T-cell (primary cell): ENCODE results near the gene CXCR5. TPM values are rescaled to one million over a fixed set of nuclear protein-coding genes. Genes with fewer than 3 reads are reported as not detected.

Experiments
- ATAC-seq, 4 experiments: fragments of 200-7000 bp in 3 of 4; fragments of 150-1000 bp in 1 of 4; cut with Tn5 transposase; replicated peaks in 1 of 4; 1 replicate in 3 of 4; 2 replicates in 1 of 4; pipeline ENCODE4 v1.10.0; 2021; ENCODE audit warnings: moderate library complexity in 3 of 4, mild to moderate bottlenecking in 2 of 4, moderate number of reproducible peaks in 1 of 4
- CTCF ChIA-PET, 2 donors: fragments of 300-600 bp; sonication (Branson Sonifier 250); formaldehyde crosslinking; loops; one replicate each; lab custom pipeline; 2022; ENCODE audit warnings: antibody characterized with exemption in 2 of 2; lab: Charles Lee
- POLR2A ChIA-PET, 2 donors: fragments of 300-600 bp; sonication (Branson Sonifier 250); formaldehyde crosslinking; loops; one replicate each; lab custom pipeline; 2022; ENCODE audit warnings: antibody characterized with exemption in 2 of 2; lab: Charles Lee
- DNase-seq, 35 experiments: peaks; one replicate each; pipeline versions ENCODE4 v3.0.0 to v3.0.0-alpha.2; 2013 to 2023
- H3K27ac ChIP-seq: one replicate; pipeline ENCODE4 v1.5.1; 2013; ENCODE audit warnings: low read length
- H3K27me3 ChIP-seq, 2 experiments: replicated peaks in 1 of 2; 1 replicate in 1 of 2; 2 replicates in 1 of 2; pipeline versions ENCODE4 v1.6.1 to v1.7.0; 2013; ENCODE audit warnings: low read length in 1 of 2, mixed read lengths in 1 of 2; ENCODE audit not compliant: control insufficient read depth in 2 of 2, insufficient read depth in 2 of 2; ENCODE audit errors: extremely low read depth in 1 of 2
- H3K36me3 ChIP-seq, 2 donors: 1 replicate in 1 of 2; 2 replicates in 1 of 2; pipeline versions ENCODE4 v1.6.1 to v1.7.0; 2013; ENCODE audit warnings: low read length in 1 of 2; ENCODE audit not compliant: control insufficient read depth in 2 of 2, insufficient read depth in 1 of 2; ENCODE audit errors: extremely low read depth in 1 of 2
- H3K4me1 ChIP-seq, 2 experiments: 1 replicate in 1 of 2; 2 replicates in 1 of 2; pipeline versions ENCODE4 v1.6.1 to v1.7.0; 2013; ENCODE audit warnings: low read length in 2 of 2, mixed read lengths in 1 of 2; ENCODE audit not compliant: insufficient read depth in 2 of 2, control insufficient read depth in 1 of 2; ENCODE audit errors: extremely low read depth in 1 of 2
- H3K4me3 ChIP-seq, 2 donors: 1 replicate in 1 of 2; 2 replicates in 1 of 2; pipeline versions ENCODE4 v1.5.1 to v1.7.0; 2013; ENCODE audit warnings: mild to moderate bottlenecking in 2 of 2, low read length in 1 of 2, moderate library complexity in 1 of 2; ENCODE audit not compliant: control insufficient read depth in 1 of 2; ENCODE audit errors: extremely low read depth in 1 of 2
- H3K9me3 ChIP-seq: 2 replicates; pipeline ENCODE4 v1.7.0; 2013
- H3K27ac Mint-ChIP-seq, 2 donors: one replicate each; pipeline ENCODE4 v1.8.0; 2020 to 2021; ENCODE audit warnings: mild to moderate bottlenecking in 2 of 2, mixed read lengths in 2 of 2
- H3K27me3 Mint-ChIP-seq, 2 donors: one replicate each; pipeline ENCODE4 v1.8.0; 2021 to 2022; ENCODE audit warnings: mixed read lengths in 2 of 2
- H3K36me3 Mint-ChIP-seq: one replicate; pipeline ENCODE4 v1.8.0; 2021; ENCODE audit warnings: mixed read lengths
- H3K4me1 Mint-ChIP-seq, 3 donors: one replicate each; pipeline ENCODE4 v1.8.0; 2020 to 2022; ENCODE audit warnings: mixed read lengths in 3 of 3, mild to moderate bottlenecking in 1 of 3
- H3K4me3 Mint-ChIP-seq, 3 donors: one replicate each; pipeline ENCODE4 v1.8.0; 2020 to 2022; ENCODE audit warnings: mild to moderate bottlenecking in 3 of 3, mixed read lengths in 3 of 3, moderate library complexity in 3 of 3
- H3K9me3 Mint-ChIP-seq, 3 donors: one replicate each; pipeline ENCODE4 v1.8.0; 2020 to 2022; ENCODE audit warnings: mixed read lengths in 3 of 3
- WGBS: methylation state at CpG from one replicate; pipeline ENCODE4 v1.1.5; 2013; ENCODE audit warnings: missing lambda C conversion rate; ENCODE audit not compliant: insufficient coverage; 5-methylcytosine and 5-hydroxymethylcytosine counted together
- total RNA-seq, 35 experiments: library from RNA in 6 of 35; stranded (reverse) in 6 of 35; fragments of 120-200 nt in 1 of 35; gene quantifications; one replicate each; pipeline versions ENCODE4 v1.2.1 to v1.2.4 and lab custom pipeline; 2013 to 2026

CXCR5 gene
- total RNA-seq, 5 donors from 2014 or later (not counting 1 experiment from before 2014, with no cell fraction given) = 4.7 to 10.6 (median 6.3) TPM

- peaks cover 10% of the 10 kb centered on the region for H3K36me3 Mint-ChIP-seq
- peaks cover 40 to 100% of the 10 kb centered on the region in 2 experiments for H3K4me1 ChIP-seq
- ChIA-PET CTCF (interaction anchor here in 1 of 2 donors (0.7 to 2.0 kb wide), 5 partner anchors 16 to 105 kb away, joined by 3 to 11 read pairs (median 3); partner anchors contain the start of gene BCL9L), POLR2A (interaction anchor here (0.5 to 1.6 kb wide), 6 partner anchors 9 to 37 kb away, joined by 3 to 9 read pairs (median 7); no protein-coding TSS in a partner anchor)
- H3K4me1 Mint-ChIP-seq = peaks cover 96 to 99% (median 98%) of the 10 kb centered on the region in 3 donors
- no peaks in the 10 kb centered on the region for H3K27me3 ChIP-seq
- H3K4me3 ChIP-seq = peak overlapping the region in 1 of 2 donors; percentile 4
- peak overlapping the region; percentile 64 for H3K27ac ChIP-seq
- peak; percentile 14 to 44 (median 32) for ATAC-seq
- H3K4me3 Mint-ChIP-seq = peak overlapping the region; percentile 65 to 88 (median 68)
- WGBS = 50% methylated on average over 2 of the region's 8 CpGs
- H3K9me3 Mint-ChIP-seq = peaks cover 0 to 7% (median 0%) of the 10 kb centered on the region in 3 donors
- DNase-seq = peak in 3 of 35 experiments; percentile 33 to 52 (median 45)
- H3K27ac Mint-ChIP-seq = peak overlapping the region; percentile 97 to 99
- no peaks in the 10 kb centered on the region for H3K27me3 Mint-ChIP-seq
- no peaks in the 10 kb centered on the region for H3K9me3 ChIP-seq
- peaks cover 0 to 20% of the 10 kb centered on the region in 2 donors for H3K36me3 ChIP-seq
These were observed 9.3 kb downstream of the CXCR5 start for GRCh38 chr11:118892964-118893363.

- Mint-ChIP-seq H3K9me3 (peaks cover 0 to 7% (median 0%) of the 10 kb centered on the region in 3 donors), H3K4me1 (peaks cover 89 to 94% (median 94%) of the 10 kb centered on the region in 3 donors), H3K36me3 (peaks cover 12% of the 10 kb centered on the region), H3K4me3 (peak overlapping the region in 1 of 3 donors; percentile 88), H3K27me3 (no peaks in the 10 kb centered on the region), H3K27ac (peak overlapping the region; percentile 97 to 99)
- CTCF ChIA-PET = interaction anchor here in 1 of 2 donors (1.0 to 2.0 kb wide), 2 partner anchors 24 to 106 kb away, joined by 3 to 11 read pairs; no protein-coding TSS in a partner anchor
- H3K9me3 ChIP-seq = no peaks in the 10 kb centered on the region
- DNase-seq (no peak), ATAC-seq (no peak)
- WGBS = 94% methylated on average over 22 of the region's 22 CpGs
- POLR2A ChIA-PET = interaction anchor here in 1 of 2 donors (0.9 to 1.6 kb wide), 2 partner anchors 9 to 24 kb away, joined by 4 to 8 read pairs; no protein-coding TSS in a partner anchor
- H3K4me1 ChIP-seq = peaks cover 40 to 99% of the 10 kb centered on the region in 2 experiments
- H3K36me3 ChIP-seq = peaks cover 1 to 24% of the 10 kb centered on the region in 2 donors
- no peaks in the 10 kb centered on the region for H3K27me3 ChIP-seq
- H3K27ac ChIP-seq = peak overlapping the region; percentile 64
- no peak overlapping the region for H3K4me3 ChIP-seq
These were observed 10.0 kb downstream of the CXCR5 start for GRCh38 chr11:118893662-118894061.

GRCh38 chr11:118894192-118894591, 10.5 kb downstream of the CXCR5 start:
- peak overlapping the region in 1 of 3 donors; percentile 88 for H3K4me3 Mint-ChIP-seq
- no peaks in the 10 kb centered on the region for H3K27me3 ChIP-seq
- no peak overlapping the region for H3K4me3 ChIP-seq
- ChIA-PET POLR2A (interaction anchor here (0.5 to 2.2 kb wide), 5 partner anchors 25 to 431 kb away, joined by 3 to 13 read pairs (median 3); no protein-coding TSS in a partner anchor), CTCF (interaction anchor here (0.9 to 2.0 kb wide), 7 partner anchors 18 to 194 kb away, joined by 3 to 17 read pairs (median 4); partner anchors contain the start of gene DDX6 (in 1 of the 2))
- H3K27ac ChIP-seq = peak overlapping the region; percentile 92
- H3K27ac Mint-ChIP-seq = peak overlapping the region; percentile 97 to 99
- no peak for ATAC-seq
- peaks cover 3 to 29% of the 10 kb centered on the region in 2 donors for H3K36me3 ChIP-seq
- peaks cover 40 to 99% of the 10 kb centered on the region in 2 experiments for H3K4me1 ChIP-seq
- H3K9me3 ChIP-seq = no peaks in the 10 kb centered on the region
- peaks cover 14% of the 10 kb centered on the region for H3K36me3 Mint-ChIP-seq
- H3K9me3 Mint-ChIP-seq = peaks cover 0 to 7% (median 0%) of the 10 kb centered on the region in 3 donors
- 97% methylated on average over 18 of the region's 19 CpGs for WGBS
- DNase-seq = no peak
- peaks cover 84 to 92% (median 91%) of the 10 kb centered on the region in 3 donors for H3K4me1 Mint-ChIP-seq
- H3K27me3 Mint-ChIP-seq = no peaks in the 10 kb centered on the region

GRCh38 chr11:118895093-118896039, 11.7 kb downstream of the CXCR5 start:
- CTCF ChIA-PET = interaction anchor here (0.5 to 2.0 kb wide), 16 partner anchors 14 to 195 kb away, joined by 3 to 17 read pairs (median 4); partner anchors contain the start of gene DDX6 (in 1 of the 2)
- H3K27ac Mint-ChIP-seq = peak overlapping the region; percentile 97 to 99
- H3K27me3 Mint-ChIP-seq = no peaks in the 10 kb centered on the region
- peaks cover 40 to 99% of the 10 kb centered on the region in 2 experiments for H3K4me1 ChIP-seq
- no peaks in the 10 kb centered on the region for H3K27me3 ChIP-seq
- H3K4me3 ChIP-seq = peak overlapping the region; percentile 13 to 52
- peaks cover 0 to 2% (median 0%) of the 10 kb centered on the region in 3 donors for H3K9me3 Mint-ChIP-seq
- peak; percentile 58 to 90 (median 79) for DNase-seq
- peaks cover 14% of the 10 kb centered on the region for H3K36me3 Mint-ChIP-seq
- H3K4me3 Mint-ChIP-seq = peak overlapping the region; percentile 66 to 88 (median 66)
- ATAC-seq = peak; percentile 60 to 78 (median 67)
- peak overlapping the region; percentile 92 for H3K27ac ChIP-seq
- no peaks in the 10 kb centered on the region for H3K9me3 ChIP-seq
- peaks cover 78 to 83% (median 82%) of the 10 kb centered on the region in 3 donors for H3K4me1 Mint-ChIP-seq
- peaks cover 12 to 39% of the 10 kb centered on the region in 2 donors for H3K36me3 ChIP-seq
- POLR2A ChIA-PET = interaction anchor here (0.6 to 2.2 kb wide), 11 partner anchors 13 to 198 kb away, joined by 3 to 13 read pairs (median 6); partner anchors contain the start of gene DDX6 (in 1 of the 2)
- WGBS = 18% methylated on average over 8 of the region's 26 CpGs

GRCh38 chr11:118896472-118896913, 12.8 kb downstream of the CXCR5 start:
- DNase-seq (no peak), ATAC-seq (no peak)
- CTCF ChIA-PET = interaction anchor here (1.2 to 1.9 kb wide), 3 partner anchors 26 to 108 kb away, joined by 4 to 5 read pairs (median 4); no protein-coding TSS in a partner anchor
- H3K27ac Mint-ChIP-seq = peak overlapping the region; percentile 84 to 97
- Histone ChIP-seq H3K27ac (peak overlapping the region; percentile 92), H3K36me3 (peaks cover 16 to 51% of the 10 kb centered on the region in 2 donors), H3K9me3 (no peaks in the 10 kb centered on the region), H3K27me3 (no peaks in the 10 kb centered on the region), H3K4me1 (peaks cover 36 to 98% of the 10 kb centered on the region in 2 experiments), H3K4me3 (no peak overlapping the region)
- peak overlapping the region in 1 of 3 donors; percentile 56 for H3K4me3 Mint-ChIP-seq
- peaks cover 75 to 81% (median 78%) of the 10 kb centered on the region in 3 donors for H3K4me1 Mint-ChIP-seq
- POLR2A ChIA-PET = interaction anchor here (1.1 to 2.2 kb wide), 3 partner anchors 26 to 106 kb away, joined by 7 to 13 read pairs (median 8); partner anchors contain the start of gene DDX6 (in 1 of the 2)
- no peaks in the 10 kb centered on the region for H3K9me3 Mint-ChIP-seq
- peaks cover 21% of the 10 kb centered on the region for H3K36me3 Mint-ChIP-seq
- no peaks in the 10 kb centered on the region for H3K27me3 Mint-ChIP-seq
- 81% methylated on average over 9 of the region's 10 CpGs for WGBS
